Natural killer cell (primary cell): ENCODE results near the gene FAF1. TPM values are rescaled to one million over a fixed set of nuclear protein-coding genes. Genes with fewer than 3 reads are reported as not detected.

Source experiments
- ATAC-seq, 3 donors: fragments of 150-1000 bp in 2 of 3; fragments of 200-7000 bp in 1 of 3; cut with Tn5 transposase; 1 replicate in 1 of 3; 2 replicates in 2 of 3; pipeline ENCODE4 v1.10.0; 2021; ENCODE audit warnings: mild to moderate bottlenecking in 2 of 3, moderate library complexity in 2 of 3
- DNase-seq, 2 donors: peaks; one replicate each; pipeline versions ENCODE4 v3.0.0 to v3.0.0-alpha.2; 2013 to 2021; ENCODE audit warnings: mixed read lengths in 1 of 2
- H3K27ac ChIP-seq: one replicate; pipeline ENCODE4 v1.5.1; 2013; ENCODE audit warnings: mild to moderate bottlenecking, low read length
- H3K27me3 ChIP-seq: one replicate; pipeline ENCODE4 v1.6.1; 2013; ENCODE audit warnings: low read length; ENCODE audit not compliant: control insufficient read depth, insufficient read depth
- H3K36me3 ChIP-seq: one replicate; pipeline ENCODE4 v1.6.1; 2013; ENCODE audit warnings: low read length; ENCODE audit not compliant: control insufficient read depth, insufficient read depth
- H3K4me1 ChIP-seq: one replicate; pipeline ENCODE4 v1.6.1; 2013; ENCODE audit warnings: low read length; ENCODE audit not compliant: control insufficient read depth, insufficient read depth
- H3K4me3 ChIP-seq: one replicate; pipeline ENCODE4 v1.5.1; 2013; ENCODE audit warnings: low read length
- H3K9me3 ChIP-seq: one replicate; pipeline ENCODE4 v1.6.1; 2013; ENCODE audit warnings: low read length; ENCODE audit not compliant: control insufficient read depth, insufficient read depth
- H3K27ac Mint-ChIP-seq, 2 donors: one replicate each; pipeline ENCODE4 v1.8.0; 2022; ENCODE audit warnings: mild to moderate bottlenecking in 2 of 2, mixed read lengths in 2 of 2, moderate library complexity in 1 of 2
- H3K27me3 Mint-ChIP-seq, 2 donors: one replicate each; pipeline ENCODE4 v1.8.0; 2022; ENCODE audit warnings: low read depth in 2 of 2, mixed read lengths in 2 of 2
- H3K36me3 Mint-ChIP-seq: one replicate; pipeline ENCODE4 v1.8.0; 2022; ENCODE audit warnings: mixed read lengths
- H3K4me1 Mint-ChIP-seq, 2 donors: one replicate each; pipeline ENCODE4 v1.8.0; 2022; ENCODE audit warnings: mixed read lengths in 2 of 2
- H3K4me3 Mint-ChIP-seq: one replicate; pipeline ENCODE4 v1.8.0; 2022; ENCODE audit warnings: mild to moderate bottlenecking, moderate library complexity, mixed read lengths
- H3K9me3 Mint-ChIP-seq, 2 donors: one replicate each; pipeline ENCODE4 v1.8.0; 2022; ENCODE audit warnings: mixed read lengths in 2 of 2
- WGBS: methylation state at CpG from one replicate; pipeline ENCODE4 v1.1.7; 2013; ENCODE audit warnings: missing lambda C conversion rate; ENCODE audit not compliant: insufficient coverage; 5-methylcytosine and 5-hydroxymethylcytosine counted together
- intact Hi-C: fragments of 100-400 bp; cut with micrococcal nuclease; formaldehyde crosslinking; loops from one replicate; pipeline ENCODE4 v1.14.2; 2022
- total RNA-seq, 4 donors: library from RNA; stranded (reverse); fragments of 120-200 nt in 1 of 4; gene quantifications; one replicate each; pipeline versions ENCODE4 v1.2.3 to v1.2.4, GENCODE V29; 2013 to 2022
- TF ChIP-seq, protein P1 (sequence below): fragments of 200-600 bp; IDR thresholded peaks from one replicate; pipeline ENCODE4 v1.8.0; 2022; ENCODE audit warnings: antibody characterized with exemption

Gene FAF1
- total RNA-seq, 3 donors from 2014 or later (not counting 1 experiment from before 2014, with no cell fraction given) = 56.8 to 59.7 (median 57.2) TPM

- DNase-seq (no peak), ATAC-seq (no peak)
- Mint-ChIP-seq H3K4me3 (no peak overlapping the region), H3K9me3 (no peaks in the 10 kb centered on the region), H3K27me3 (peaks cover 17 to 50% of the 10 kb centered on the region in 2 donors), H3K27ac (no peak overlapping the region), H3K4me1 (no peaks in the 10 kb centered on the region), H3K36me3 (no peaks in the 10 kb centered on the region)
- WGBS = 65% methylated on average over 2 of the region's 2 CpGs
- Histone ChIP-seq H3K27me3 (no peaks in the 10 kb centered on the region), H3K4me3 (no peak overlapping the region), H3K9me3 (no peaks in the 10 kb centered on the region), H3K36me3 (no peaks in the 10 kb centered on the region), H3K27ac (no peak overlapping the region), H3K4me1 (no peaks in the 10 kb centered on the region)
- TF ChIP-seq, protein P1, sequence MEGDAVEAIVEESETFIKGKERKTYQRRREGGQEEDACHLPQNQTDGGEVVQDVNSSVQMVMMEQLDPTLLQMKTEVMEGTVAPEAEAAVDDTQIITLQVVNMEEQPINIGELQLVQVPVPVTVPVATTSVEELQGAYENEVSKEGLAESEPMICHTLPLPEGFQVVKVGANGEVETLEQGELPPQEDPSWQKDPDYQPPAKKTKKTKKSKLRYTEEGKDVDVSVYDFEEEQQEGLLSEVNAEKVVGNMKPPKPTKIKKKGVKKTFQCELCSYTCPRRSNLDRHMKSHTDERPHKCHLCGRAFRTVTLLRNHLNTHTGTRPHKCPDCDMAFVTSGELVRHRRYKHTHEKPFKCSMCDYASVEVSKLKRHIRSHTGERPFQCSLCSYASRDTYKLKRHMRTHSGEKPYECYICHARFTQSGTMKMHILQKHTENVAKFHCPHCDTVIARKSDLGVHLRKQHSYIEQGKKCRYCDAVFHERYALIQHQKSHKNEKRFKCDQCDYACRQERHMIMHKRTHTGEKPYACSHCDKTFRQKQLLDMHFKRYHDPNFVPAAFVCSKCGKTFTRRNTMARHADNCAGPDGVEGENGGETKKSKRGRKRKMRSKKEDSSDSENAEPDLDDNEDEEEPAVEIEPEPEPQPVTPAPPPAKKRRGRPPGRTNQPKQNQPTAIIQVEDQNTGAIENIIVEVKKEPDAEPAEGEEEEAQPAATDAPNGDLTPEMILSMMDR = no peak
- intact Hi-C loops = no loop called here
These were observed 566.4 kb downstream of the FAF1 start for GRCh38 chr1:50393522-50394120.

Other genes with a start within 250 kb of the FAF1 start
- 10 to 100 TPM; 17.1 to 21.9 (median 19.0) TPM for gene CDKN2C, start 10.0 kb upstream of the FAF1 start, total RNA-seq
- gene C1orf185, start 142.0 kb upstream of the FAF1 start, total RNA-seq = not detected